Activated CD8-positive, alpha-beta memory T cell treated with anti-CD3 and anti-CD28 coated beads for 48 hours (primary cell): Measurements from ENCODE around the gene ANKRD33B.

ENCODE experiments used
- DNase-seq, 3 experiments: peaks; one replicate each; pipeline ENCODE4 v3.0.0-alpha.2; 2020; ENCODE audit warnings: low read depth in 2 of 3, low spot score in 2 of 3

Gene ANKRD33B

GRCh38 chr5:10672146-10673016 is 108.5 kb downstream of the ANKRD33B start:
- DNase-seq, result no peak

GRCh38 chr5:10673017-10673389 is 109.1 kb downstream of the ANKRD33B start:
- no peak for DNase-seq

GRCh38 chr5:10673407-10673806 is 109.5 kb downstream of the ANKRD33B start:
- no peak for DNase-seq

- no peak for DNase-seq
Measured at GRCh38 chr5:10674096-10674495, 110.2 kb downstream of the ANKRD33B start.

- no peak for DNase-seq
Measured at GRCh38 chr5:10674582-10674981, 110.7 kb downstream of the ANKRD33B start.

GRCh38 chr5:10675177-10675700 is 111.4 kb downstream of the ANKRD33B start:
- DNase-seq, result no peak

- DNase-seq, result no peak
Measured at GRCh38 chr5:10676224-10676623, 112.4 kb downstream of the ANKRD33B start.

GRCh38 chr5:10676946-10677345 is 113.1 kb downstream of the ANKRD33B start:
- DNase-seq, result no peak

GRCh38 chr5:10677533-10677932 is 113.7 kb downstream of the ANKRD33B start:
- no peak for DNase-seq

- DNase-seq, result no peak
Measured at GRCh38 chr5:10678244-10678643, 114.4 kb downstream of the ANKRD33B start.

- no peak for DNase-seq
Measured at GRCh38 chr5:10679336-10679988, 115.6 kb downstream of the ANKRD33B start.

- no peak for DNase-seq
Measured at GRCh38 chr5:10680876-10681481, 117.1 kb downstream of the ANKRD33B start.

GRCh38 chr5:10681731-10682679 is 118.1 kb downstream of the ANKRD33B start:
- no peak for DNase-seq

GRCh38 chr5:10682801-10683525 is 119.1 kb downstream of the ANKRD33B start:
- DNase-seq, result no peak

- no peak for DNase-seq
Measured at GRCh38 chr5:10684303-10685086, 120.6 kb downstream of the ANKRD33B start.

- no peak for DNase-seq
Measured at GRCh38 chr5:10685115-10685521, 121.2 kb downstream of the ANKRD33B start.

GRCh38 chr5:10686890-10687289 is 123.0 kb downstream of the ANKRD33B start:
- DNase-seq, result no peak

- DNase-seq, result no peak
Measured at GRCh38 chr5:10688651-10689171, 124.8 kb downstream of the ANKRD33B start.
